Prostate gland (tissue), 2 donors: Measurements from ENCODE around the gene ARHGEF12. TPM values are rescaled to one million over a fixed set of nuclear protein-coding genes. Genes with fewer than 3 reads are reported as not detected.
A peak's percentile ranks its signal among the peaks of the same experiment; 100 is the strongest.

Source experiments
- DNase-seq: peaks from one replicate; pipeline ENCODE4 v3.0.0-alpha.2; 2019; ENCODE audit warnings: low spot score
- H3K27ac ChIP-seq, 2 donors: fragments of 200-600 bp; sonication (generic); 2 replicates each; pipeline ENCODE4 v1.5.1; 2017 to 2019
- H3K27me3 ChIP-seq: fragments of 200-600 bp; sonication (generic); replicated peaks from 2 replicates; pipeline ENCODE4 v1.5.1; 2019; ENCODE audit not compliant: insufficient read depth
- H3K36me3 ChIP-seq, 2 donors: fragments of 200-600 bp; sonication (generic); 1 replicate in 1 of 2; 2 replicates in 1 of 2; pipeline versions ENCODE4 v1.5.1 to v1.8.1; 2017 to 2019
- H3K4me1 ChIP-seq: fragments of 200-600 bp; sonication (generic); replicated peaks from 2 replicates; pipeline ENCODE4 v1.5.1; 2019
- H3K4me3 ChIP-seq, 2 donors: fragments of 200-600 bp; sonication (generic); 2 replicates each; pipeline ENCODE4 v1.5.1; 2017 to 2019
- H3K9me3 ChIP-seq: fragments of 200-600 bp; sonication (generic); 2 replicates; pipeline ENCODE4 v1.5.1; 2017
- POLR2A ChIP-seq: fragments of 450-650 bp; IDR thresholded peaks from one replicate; pipeline ENCODE4 v1.6.1; 2016; ENCODE audit warnings: antibody characterized with exemption, mild to moderate bottlenecking
- POLR2AphosphoS5 ChIP-seq: sonication (generic); formaldehyde crosslinking; IDR thresholded peaks from one replicate; pipeline ENCODE4 v1.6.1; 2017; ENCODE audit warnings: antibody characterized with exemption
- WGBS: methylation state at CpG from one replicate; pipeline ENCODE4 v1.1.5; 2018; 5-methylcytosine and 5-hydroxymethylcytosine counted together
- intact Hi-C: fragments of 100-400 bp; cut with DNase I; formaldehyde crosslinking; loops from one replicate; pipeline ENCODE4 v1.14.2; 2022
- total RNA-seq, 2 donors: library from RNA; depleted of rRNA; stranded (reverse); fragments of >200 nt; gene quantifications; one replicate each; pipeline ENCODE4 v1.1.0, GENCODE V29; 2016
- TF ChIP-seq, protein P1 (sequence below), 4 experiments: fragments of 200-600 bp in 2 of 4; fragments of 450-650 bp in 2 of 4; sonication (generic) in 2 of 4; IDR thresholded peaks; 1 replicate in 3 of 4; 2 replicates in 1 of 4; pipeline ENCODE4 v1.5.1; 2016 to 2019; ENCODE audit warnings: antibody characterized with exemption in 4 of 4, mild to moderate bottlenecking in 2 of 4, moderate library complexity in 2 of 4

Gene ARHGEF12
- total RNA-seq, 2 donors from 2014 or later: 86.2 to 96.5 TPM

DNA sequence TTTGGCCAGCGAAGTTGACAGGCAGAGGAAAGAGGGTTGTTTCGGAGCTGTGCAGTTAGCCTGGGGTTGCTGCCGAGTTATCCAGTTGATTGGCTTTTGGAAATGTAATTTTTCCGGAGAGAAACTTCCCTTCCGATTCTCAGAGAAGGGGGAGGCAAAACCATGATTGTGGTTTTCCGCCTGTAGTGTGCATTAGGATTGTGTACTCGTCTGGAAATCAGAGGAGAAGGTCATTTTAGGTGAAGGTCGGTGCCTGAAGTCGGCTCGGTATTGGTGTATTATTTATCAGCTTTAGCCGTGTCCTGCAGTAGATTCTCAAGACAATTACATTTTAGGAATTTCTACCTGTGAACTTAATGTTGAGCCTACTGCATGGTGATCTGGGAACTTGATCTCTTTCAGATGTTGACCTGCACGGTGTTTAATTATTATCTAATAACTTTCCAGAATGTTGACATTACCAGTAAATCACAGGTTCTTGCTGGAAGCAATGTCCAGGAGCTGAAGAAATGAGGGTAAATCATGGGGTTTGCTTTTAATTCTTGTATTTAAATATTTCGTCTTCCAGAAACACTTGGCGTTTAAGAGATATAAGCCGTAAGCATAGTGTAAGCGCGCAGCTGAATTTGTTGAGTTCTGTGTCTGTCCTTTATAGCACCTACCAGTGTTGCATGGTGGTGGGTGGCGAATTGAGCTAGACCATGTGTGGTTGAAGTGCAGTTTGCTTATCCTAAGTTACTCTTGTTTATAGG is 1.3 kb downstream of the ARHGEF12 start:
- Histone ChIP-seq H3K27me3 (no peaks in the 10 kb centered on the region), H3K4me3 (peak overlapping the region; percentile 76 to 87), H3K4me1 (no peaks in the 10 kb centered on the region), H3K36me3 (no peaks in the 10 kb centered on the region), H3K9me3 (no peaks in the 10 kb centered on the region), H3K27ac (peak overlapping the region; percentile 95 to 97)
- 4% methylated on average over 18 of the region's 18 CpGs for WGBS
- intact Hi-C loops: loop anchor here (5.0 to 10.0 kb wide), 5 partner anchors 67 to 955 kb away; partner anchors contain the start of gene SC5D
- no peak for DNase-seq
- TF ChIP-seq, protein P1, sequence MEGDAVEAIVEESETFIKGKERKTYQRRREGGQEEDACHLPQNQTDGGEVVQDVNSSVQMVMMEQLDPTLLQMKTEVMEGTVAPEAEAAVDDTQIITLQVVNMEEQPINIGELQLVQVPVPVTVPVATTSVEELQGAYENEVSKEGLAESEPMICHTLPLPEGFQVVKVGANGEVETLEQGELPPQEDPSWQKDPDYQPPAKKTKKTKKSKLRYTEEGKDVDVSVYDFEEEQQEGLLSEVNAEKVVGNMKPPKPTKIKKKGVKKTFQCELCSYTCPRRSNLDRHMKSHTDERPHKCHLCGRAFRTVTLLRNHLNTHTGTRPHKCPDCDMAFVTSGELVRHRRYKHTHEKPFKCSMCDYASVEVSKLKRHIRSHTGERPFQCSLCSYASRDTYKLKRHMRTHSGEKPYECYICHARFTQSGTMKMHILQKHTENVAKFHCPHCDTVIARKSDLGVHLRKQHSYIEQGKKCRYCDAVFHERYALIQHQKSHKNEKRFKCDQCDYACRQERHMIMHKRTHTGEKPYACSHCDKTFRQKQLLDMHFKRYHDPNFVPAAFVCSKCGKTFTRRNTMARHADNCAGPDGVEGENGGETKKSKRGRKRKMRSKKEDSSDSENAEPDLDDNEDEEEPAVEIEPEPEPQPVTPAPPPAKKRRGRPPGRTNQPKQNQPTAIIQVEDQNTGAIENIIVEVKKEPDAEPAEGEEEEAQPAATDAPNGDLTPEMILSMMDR (IDR thresholded peaks at IDR 0.05): no peak
- TF ChIP-seq POLR2AphosphoS5 (no peak), POLR2A (no peak)

DNA sequence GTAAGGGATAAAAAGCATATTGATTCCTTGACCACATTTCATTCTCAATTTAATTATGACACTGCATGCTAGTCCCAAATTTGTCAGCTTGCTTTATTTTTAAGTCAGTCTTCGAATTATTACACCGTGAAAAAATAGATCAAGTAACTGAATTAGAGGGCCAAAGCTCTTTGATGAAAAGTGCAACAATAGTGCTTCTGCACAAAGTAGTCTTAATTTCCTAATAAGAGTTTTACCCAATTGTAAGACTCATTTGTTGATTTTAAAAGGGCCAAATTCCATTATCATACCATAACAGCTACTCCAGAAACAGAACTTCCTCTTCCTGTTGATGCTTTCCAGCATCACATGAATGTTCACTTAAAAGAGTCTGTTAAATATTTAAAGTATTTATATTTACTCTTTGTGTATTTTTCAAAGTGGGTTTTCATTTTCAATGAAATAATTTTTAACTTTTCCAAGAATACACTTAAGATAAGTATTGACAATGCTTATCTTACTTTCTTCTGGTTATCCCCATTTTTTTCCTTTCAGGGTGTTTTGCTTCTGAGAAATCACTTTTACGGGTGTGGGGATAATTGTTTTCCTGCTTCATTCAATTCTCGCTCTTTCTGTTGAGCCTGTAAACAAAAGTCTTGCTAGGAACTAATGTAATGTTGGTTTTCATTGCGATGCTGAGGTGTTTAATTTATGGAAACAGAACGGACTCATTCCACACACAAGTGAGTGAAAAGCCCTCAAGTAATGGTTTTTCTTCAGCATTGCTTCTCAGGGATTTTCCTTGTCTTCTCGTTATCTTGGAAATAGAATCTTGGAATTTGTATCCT is 2.1 kb downstream of the ARHGEF12 start:
- intact Hi-C loops: loop anchor here (5.0 to 10.0 kb wide), 5 partner anchors 66 to 954 kb away; partner anchors contain the start of gene SC5D

DNA sequence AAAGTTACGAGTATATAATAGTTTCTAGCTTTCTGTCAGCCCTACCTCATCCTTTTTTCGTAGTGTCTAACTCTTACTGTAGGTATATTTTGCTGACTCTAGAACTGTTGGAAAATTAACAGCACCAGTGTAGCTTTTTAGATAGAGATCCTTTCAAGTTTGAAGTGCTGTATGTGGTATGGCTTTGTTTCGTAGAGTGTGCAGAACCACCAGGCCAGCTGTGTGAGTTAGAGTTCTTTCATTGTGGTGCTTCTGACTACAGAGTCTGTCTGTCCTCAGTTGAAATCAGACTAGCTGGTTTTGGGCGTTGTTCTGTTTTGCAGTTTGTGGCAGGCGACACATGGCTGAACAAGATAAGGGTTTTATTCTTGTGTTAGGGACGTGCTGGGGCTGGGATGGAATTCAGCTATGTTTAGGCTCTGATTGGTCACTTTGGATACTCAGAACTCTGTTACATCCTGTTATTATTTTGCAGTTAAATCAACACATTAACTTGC is 3.2 kb downstream of the ARHGEF12 start:
- H3K4me1 ChIP-seq: no peaks in the 10 kb centered on the region
- H3K9me3 ChIP-seq: no peaks in the 10 kb centered on the region
- WGBS: 11% methylated on average over 6 of the region's 6 CpGs
- DNase-seq: peak; percentile 35
- intact Hi-C loops: loop anchor here (5.0 to 10.0 kb wide), 5 partner anchors 65 to 953 kb away; partner anchors contain the start of gene SC5D
- H3K4me3 ChIP-seq: peak overlapping the region in 1 of 2 donors; percentile 76
- H3K27me3 ChIP-seq: no peaks in the 10 kb centered on the region
- no peaks in the 10 kb centered on the region for H3K36me3 ChIP-seq
- TF ChIP-seq, protein P1 (IDR thresholded peaks at IDR 0.05): no peak
- TF ChIP-seq POLR2AphosphoS5 (no peak), POLR2A (peak; percentile 11)
- peak overlapping the region; percentile 29 to 33 for H3K27ac ChIP-seq

More for the DNA sequence above, 2.1 kb downstream of the ARHGEF12 start:
- no peak for DNase-seq
- no peak for TF ChIP-seq POLR2AphosphoS5
- TF ChIP-seq, protein P1 (IDR thresholded peaks at IDR 0.05): no peak
- TF ChIP-seq POLR2A: no peak
- H3K36me3 ChIP-seq: no peaks in the 10 kb centered on the region
- H3K9me3 ChIP-seq: no peaks in the 10 kb centered on the region
- H3K27ac ChIP-seq: peak overlapping the region; percentile 95 to 97
- H3K4me3 ChIP-seq: peak overlapping the region; percentile 76 to 87
- 17% methylated on average over 7 of the region's 7 CpGs for WGBS
- no peaks in the 10 kb centered on the region for H3K27me3 ChIP-seq
- H3K4me1 ChIP-seq: no peaks in the 10 kb centered on the region

DNA sequence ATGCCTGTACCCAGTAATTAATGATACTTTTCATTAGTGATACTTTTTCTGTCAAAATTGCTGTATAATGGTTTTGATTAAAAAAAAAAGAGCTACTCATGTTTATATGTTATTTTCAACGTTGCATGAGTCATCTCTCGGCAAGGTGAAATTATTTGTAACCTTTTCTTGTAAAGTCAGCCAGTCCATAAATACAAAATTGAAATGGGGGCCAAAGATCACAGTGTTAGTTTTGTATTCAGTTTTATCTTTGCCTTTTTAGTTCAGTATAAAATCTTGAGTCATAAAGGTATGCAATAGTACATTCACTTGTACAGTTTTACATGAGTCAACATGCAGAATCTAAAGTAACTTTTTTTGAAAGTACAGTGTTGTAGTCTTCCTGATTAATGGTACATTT is 4.3 kb downstream of the ARHGEF12 start:
- WGBS: 9% methylated on average over 2 of the region's 2 CpGs

More for the DNA sequence above, 4.3 kb downstream of the ARHGEF12 start:
- intact Hi-C loops: no loop called here
- Histone ChIP-seq H3K4me3 (no peak overlapping the region), H3K27ac (peak overlapping the region in 1 of 2 donors; percentile 33), H3K9me3 (no peaks in the 10 kb centered on the region), H3K36me3 (no peaks in the 10 kb centered on the region), H3K27me3 (no peaks in the 10 kb centered on the region), H3K4me1 (no peaks in the 10 kb centered on the region)
- DNase-seq: no peak
- TF ChIP-seq POLR2AphosphoS5 (no peak), POLR2A (no peak)
- TF ChIP-seq, protein P1 (IDR thresholded peaks at IDR 0.05): no peak
